ENCODE results near the gene STXBP2. TPM values are rescaled to one million over a fixed set of nuclear protein-coding genes. Genes with fewer than 3 reads are reported as not detected.

The STXBP2 gene
- total RNA-seq, 1 experiment from 2014 or later = 141 TPM

DNA sequence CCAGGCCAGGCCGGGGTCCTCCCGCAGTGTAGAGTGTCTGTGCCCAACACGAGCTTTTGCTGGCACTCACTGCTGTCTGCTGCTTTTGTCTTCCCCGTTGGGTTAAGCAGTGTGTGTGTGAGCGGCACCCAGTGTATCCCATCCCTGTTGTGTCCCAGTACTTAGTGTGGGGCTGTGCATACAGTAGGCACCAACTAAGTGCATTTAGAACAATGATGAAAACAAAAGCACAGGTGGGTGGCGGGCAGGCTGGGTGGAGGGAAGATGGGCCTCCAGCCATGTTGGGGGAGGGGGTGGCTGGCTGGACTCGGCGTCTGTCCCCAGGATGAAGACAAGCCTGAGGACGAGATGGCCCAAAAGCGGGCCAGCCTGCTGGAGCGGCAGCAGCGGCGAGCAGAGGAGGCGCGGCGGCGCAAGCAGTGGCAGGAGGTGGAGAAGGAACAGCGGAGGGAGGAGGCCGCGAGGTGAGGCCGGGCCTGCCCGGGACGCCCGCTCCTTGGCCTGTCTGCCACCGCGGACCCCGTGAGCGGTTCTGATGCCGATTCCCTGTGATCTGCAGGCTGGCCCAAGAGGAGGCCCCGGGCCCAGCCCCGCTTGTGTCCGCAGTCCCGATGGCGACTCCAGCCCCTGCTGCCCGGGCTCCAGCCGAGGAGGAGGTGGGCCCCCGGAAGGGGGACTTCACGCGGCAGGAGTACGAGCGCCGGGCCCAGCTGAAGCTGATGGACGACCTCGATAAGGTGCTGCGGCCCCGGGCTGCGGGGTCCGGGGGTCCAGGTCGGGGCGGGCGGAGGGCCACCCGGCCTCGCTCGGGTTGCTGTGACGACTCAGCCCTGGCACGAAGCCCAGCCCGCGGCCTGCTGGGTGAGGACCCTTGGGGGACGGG lies 21.8 kb upstream of the STXBP2 start:
- H3K9me2 ChIP-seq (ENCODE audit: insufficient read depth) = no peaks in the 10 kb centered on the region
- no peaks in the 10 kb centered on the region for H4K20me1 ChIP-seq (ENCODE audit: insufficient read depth)
- no peak overlapping the region for H3K4me3 ChIP-seq (replicated peaks in 1 of 2; ENCODE audit: low read depth in 1 of 2, low read length in 2 of 2)
- no peaks in the 10 kb centered on the region for H3K27me3 ChIP-seq (ENCODE audit: insufficient read depth, low read length)
- ChIA-PET CTCF (no interaction called here), RAD21 (ENCODE audit: low non-redundant PET in 1 of 2, low total read pairs in 2 of 2, uncharacterized antibody in 2 of 2, unreplicated experiment in 2 of 2) (interaction anchor here in 1 of 2 experiments (0.6 kb wide), 1 partner anchor 185 kb away, joined by 3 read pairs; no protein-coding TSS in a partner anchor), POLR2A (no interaction called here)
- ATAC-seq (no peak), DNase-seq (ENCODE audit: low read depth, low spot score) (no peak)
- intact Hi-C loops (cut with micrococcal nuclease) = no loop called here
- no TSS peak for BruUV-seq (replicated peaks)
- no peaks in the 10 kb centered on the region for H3K9me3 ChIP-seq (ENCODE audit: control insufficient read depth in 1 of 2, insufficient read depth in 1 of 2, low read depth in 1 of 2, low read length in 2 of 2)
- no peak overlapping the region for H3K4me2 ChIP-seq (ENCODE audit: low read length)
- no peak overlapping the region for H2AFZ ChIP-seq (ENCODE audit: low read depth, low read length, poor library complexity, severe bottlenecking)
- no peak overlapping the region for H3K9ac ChIP-seq (ENCODE audit: low read length)
- peaks cover 0 to 6% of the 10 kb centered on the region in 2 experiments; a peak in 1 of 4 replicates for H3K4me1 ChIP-seq (ENCODE audit: control insufficient read depth in 1 of 2, insufficient read depth in 2 of 2, low read length in 2 of 2)
- peaks cover 0 to 4% of the 10 kb centered on the region in 2 experiments; a peak in 2 of 4 replicates for H3K36me3 ChIP-seq (ENCODE audit: control insufficient read depth in 1 of 2, insufficient read depth in 2 of 2, low read length in 2 of 2)
- H3K79me2 ChIP-seq (ENCODE audit: insufficient read depth, low read length) = no peaks in the 10 kb centered on the region
- TF ChIP-seq SRF (IDR thresholded peaks at IDR 0.05; ENCODE audit: low read depth) = no peak
- TF ChIP-seq TCF7L2 (IDR thresholded peaks at IDR 0.05; ENCODE audit: borderline replicate concordance, extremely low read depth, insufficient read depth, insufficient read length) = no peak
- TF ChIP-seq EZH2 (IDR thresholded peaks at IDR 0.05) = no peak
- no peak for TF ChIP-seq SP1 (IDR thresholded peaks at IDR 0.05; ENCODE audit: low read depth)
- no peak for TF ChIP-seq ZNF274 (IDR thresholded peaks at IDR 0.05; ENCODE audit: low read depth, low read length)
- TF ChIP-seq, protein P1, sequence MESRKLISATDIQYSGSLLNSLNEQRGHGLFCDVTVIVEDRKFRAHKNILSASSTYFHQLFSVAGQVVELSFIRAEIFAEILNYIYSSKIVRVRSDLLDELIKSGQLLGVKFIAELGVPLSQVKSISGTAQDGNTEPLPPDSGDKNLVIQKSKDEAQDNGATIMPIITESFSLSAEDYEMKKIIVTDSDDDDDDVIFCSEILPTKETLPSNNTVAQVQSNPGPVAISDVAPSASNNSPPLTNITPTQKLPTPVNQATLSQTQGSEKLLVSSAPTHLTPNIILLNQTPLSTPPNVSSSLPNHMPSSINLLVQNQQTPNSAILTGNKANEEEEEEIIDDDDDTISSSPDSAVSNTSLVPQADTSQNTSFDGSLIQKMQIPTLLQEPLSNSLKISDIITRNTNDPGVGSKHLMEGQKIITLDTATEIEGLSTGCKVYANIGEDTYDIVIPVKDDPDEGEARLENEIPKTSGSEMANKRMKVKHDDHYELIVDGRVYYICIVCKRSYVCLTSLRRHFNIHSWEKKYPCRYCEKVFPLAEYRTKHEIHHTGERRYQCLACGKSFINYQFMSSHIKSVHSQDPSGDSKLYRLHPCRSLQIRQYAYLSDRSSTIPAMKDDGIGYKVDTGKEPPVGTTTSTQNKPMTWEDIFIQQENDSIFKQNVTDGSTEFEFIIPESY (IDR thresholded peaks at IDR 0.05; ENCODE audit: extremely low read depth, insufficient replicate concordance, low read length) = no peak
- no peak for TF ChIP-seq EZH2phosphoT487 (IDR thresholded peaks at IDR 0.05; ENCODE audit: borderline replicate concordance)
- TF ChIP-seq, protein P2, sequence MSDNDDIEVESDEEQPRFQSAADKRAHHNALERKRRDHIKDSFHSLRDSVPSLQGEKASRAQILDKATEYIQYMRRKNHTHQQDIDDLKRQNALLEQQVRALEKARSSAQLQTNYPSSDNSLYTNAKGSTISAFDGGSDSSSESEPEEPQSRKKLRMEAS (IDR thresholded peaks at IDR 0.05) = no peak
- TF ChIP-seq, protein P3, sequence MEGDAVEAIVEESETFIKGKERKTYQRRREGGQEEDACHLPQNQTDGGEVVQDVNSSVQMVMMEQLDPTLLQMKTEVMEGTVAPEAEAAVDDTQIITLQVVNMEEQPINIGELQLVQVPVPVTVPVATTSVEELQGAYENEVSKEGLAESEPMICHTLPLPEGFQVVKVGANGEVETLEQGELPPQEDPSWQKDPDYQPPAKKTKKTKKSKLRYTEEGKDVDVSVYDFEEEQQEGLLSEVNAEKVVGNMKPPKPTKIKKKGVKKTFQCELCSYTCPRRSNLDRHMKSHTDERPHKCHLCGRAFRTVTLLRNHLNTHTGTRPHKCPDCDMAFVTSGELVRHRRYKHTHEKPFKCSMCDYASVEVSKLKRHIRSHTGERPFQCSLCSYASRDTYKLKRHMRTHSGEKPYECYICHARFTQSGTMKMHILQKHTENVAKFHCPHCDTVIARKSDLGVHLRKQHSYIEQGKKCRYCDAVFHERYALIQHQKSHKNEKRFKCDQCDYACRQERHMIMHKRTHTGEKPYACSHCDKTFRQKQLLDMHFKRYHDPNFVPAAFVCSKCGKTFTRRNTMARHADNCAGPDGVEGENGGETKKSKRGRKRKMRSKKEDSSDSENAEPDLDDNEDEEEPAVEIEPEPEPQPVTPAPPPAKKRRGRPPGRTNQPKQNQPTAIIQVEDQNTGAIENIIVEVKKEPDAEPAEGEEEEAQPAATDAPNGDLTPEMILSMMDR (IDR thresholded peaks at IDR 0.05 in 2 of 3, conservative IDR thresholded peaks at IDR 0.05 in 1 of 3; ENCODE audit: borderline replicate concordance in 1 of 3, insufficient read depth in 1 of 3, low read depth in 2 of 3, low read length in 2 of 3) = no peak
- no peak for TF ChIP-seq EGR1 (IDR thresholded peaks at IDR 0.05; ENCODE audit: low read depth)
- no peak overlapping the region for H3K27ac ChIP-seq (ENCODE audit: low read depth, low read length)
